ENCODE data around the gene DGUOK.
"Not testable (repeated sequence)": the region's sequence is repeated elsewhere in the genome, so short reads cannot be mapped to it uniquely, and the experiment has no call there.

DGUOK gene

DNA sequence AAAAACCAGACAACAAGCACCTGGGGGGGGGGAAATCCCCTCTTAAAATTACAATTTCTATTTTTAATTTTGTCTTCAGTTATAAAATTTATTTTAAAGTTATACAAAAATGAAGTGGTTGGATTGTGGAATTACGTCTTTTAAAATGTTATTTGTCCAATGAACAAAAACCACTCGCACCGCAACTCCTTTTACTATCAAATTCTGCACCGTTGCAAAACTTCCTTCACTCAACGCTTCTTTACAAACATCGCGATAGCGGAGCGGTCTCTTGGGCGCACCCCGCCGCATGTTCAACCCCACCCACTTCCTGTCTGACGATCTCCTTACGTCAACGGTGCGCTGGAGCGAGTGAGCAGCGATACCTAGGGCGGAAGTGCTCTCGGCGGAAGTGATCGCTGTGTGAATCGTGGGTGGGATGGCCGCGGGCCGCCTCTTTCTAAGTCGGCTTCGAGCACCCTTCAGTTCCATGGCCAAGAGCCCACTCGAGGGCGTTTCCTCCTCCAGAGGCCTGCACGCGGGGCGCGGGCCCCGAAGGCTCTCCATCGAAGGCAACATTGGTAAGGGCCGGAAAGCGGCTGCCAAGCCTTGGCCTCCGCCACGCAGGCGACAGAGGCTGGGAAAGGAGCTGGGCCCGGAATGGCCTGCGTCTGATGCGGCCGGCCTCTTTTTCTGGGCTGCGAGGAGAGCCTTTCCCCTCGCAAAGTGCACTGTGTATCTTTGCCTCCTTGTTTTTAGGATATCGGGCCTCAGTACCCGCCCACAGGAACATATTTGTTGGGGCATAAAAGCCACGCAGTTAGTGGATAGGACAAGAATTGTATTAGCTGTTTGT is at the start of gene DGUOK:
DGUOK (plus strand) TSS at position 388 of the 835 bp plus-strand sequence; CDS start at position 419, 31 bp downstream.
- no peak for TF ChIP-seq CTCF (IDR thresholded peaks at IDR 0.05; ENCODE audit: low read length, missing control alignments)
- peak within 1 kb of the TSS; percentile 94 for H3K4me3 ChIP-seq (replicated peaks; ENCODE audit: low read depth, low read length)
- peak; percentile 100 for DNase-seq (ENCODE audit: low read depth)

GRCh38 chr2:73877071-73877802 is 49.4 kb upstream of the DGUOK start:
- no peak overlapping the region for H3K4me3 ChIP-seq (replicated peaks; ENCODE audit: low read depth, low read length)
- TF ChIP-seq CTCF (IDR thresholded peaks at IDR 0.05; ENCODE audit: low read length, missing control alignments): no peak
- no peak for DNase-seq (ENCODE audit: low read depth)

DNA sequence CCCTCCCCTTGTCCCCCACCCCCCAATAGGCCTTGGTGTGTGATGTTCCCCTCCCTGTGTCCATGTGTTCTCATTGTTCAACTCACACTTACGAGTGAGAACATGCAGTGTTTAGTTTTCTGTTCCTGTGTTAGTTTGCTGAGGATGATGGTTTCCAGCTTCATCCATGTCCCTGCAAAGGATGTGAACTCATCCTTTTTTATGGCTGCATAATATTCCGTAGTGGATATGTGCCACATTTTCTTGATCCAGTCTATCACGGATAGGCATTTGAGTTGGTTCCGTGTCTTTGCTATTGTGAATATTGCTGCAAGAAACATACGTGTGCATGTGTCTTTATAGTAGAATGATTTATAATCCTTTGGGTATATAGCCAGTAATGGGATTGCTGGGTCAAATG is 48.7 kb upstream of the DGUOK start:
- DNase-seq (ENCODE audit: low read depth); H3K4me3 ChIP-seq (replicated peaks; ENCODE audit: low read depth, low read length): not testable (repeated sequence)

DNA sequence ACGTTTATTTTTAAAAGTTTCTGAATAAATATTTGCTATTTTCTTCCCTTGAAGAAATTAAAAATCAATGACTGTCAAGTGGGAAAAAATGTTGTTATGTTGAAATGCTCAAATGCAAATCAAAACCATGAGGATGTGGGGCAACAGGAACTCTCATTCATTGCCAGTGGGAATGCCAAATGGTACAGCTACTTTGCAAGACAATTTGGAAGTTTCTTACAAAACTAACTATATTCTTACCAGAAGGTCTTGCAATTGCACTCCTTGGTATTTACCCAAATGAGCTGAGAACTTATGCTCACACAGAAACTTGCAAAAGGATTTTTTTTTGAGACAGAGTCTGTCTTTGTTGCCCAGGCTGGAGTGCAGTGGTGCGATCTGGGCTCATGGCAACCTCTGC is 41.3 kb upstream of the DGUOK start:
- no peak overlapping the region for H3K4me3 ChIP-seq (replicated peaks; ENCODE audit: low read depth, low read length)
- DNase-seq (ENCODE audit: low read depth): no peak
- TF ChIP-seq CTCF (IDR thresholded peaks at IDR 0.05; ENCODE audit: low read length, missing control alignments): no peak

GRCh38 chr2:73886357-73886756 is 40.3 kb upstream of the DGUOK start:
- H3K4me3 ChIP-seq (replicated peaks; ENCODE audit: low read depth, low read length): no peak overlapping the region
- no peak for DNase-seq (ENCODE audit: low read depth)
- TF ChIP-seq CTCF (IDR thresholded peaks at IDR 0.05; ENCODE audit: low read length, missing control alignments): no peak

GRCh38 chr2:73887596-73888353 is 38.9 kb upstream of the DGUOK start:
- not testable (repeated sequence) for DNase-seq (ENCODE audit: low read depth); H3K4me3 ChIP-seq (replicated peaks; ENCODE audit: low read depth, low read length)

GRCh38 chr2:73888388-73888787 is 38.3 kb upstream of the DGUOK start:
- DNase-seq (ENCODE audit: low read depth): no peak
- TF ChIP-seq CTCF (IDR thresholded peaks at IDR 0.05; ENCODE audit: low read length, missing control alignments): no peak
- no peak overlapping the region for H3K4me3 ChIP-seq (replicated peaks; ENCODE audit: low read depth, low read length)

Measured in fibroblast of pulmonary artery (primary cell).